IMR-90 (cell line): ENCODE results near the gene SIRPD.

ENCODE experiments used
- CEBPB ChIP-seq: IDR thresholded peaks from 2 replicates; pipeline ENCODE4 v1.6.1; 2012; ENCODE audit warnings: low read depth, low read length, improper control_type of control experiment
- MXI1 ChIP-seq: IDR thresholded peaks from 2 replicates; pipeline ENCODE4 v1.6.1; 2012; ENCODE audit warnings: low read depth, mild to moderate bottlenecking, low read length, moderate library complexity, borderline replicate concordance
- TF ChIP-seq, protein P1 (sequence below): fragments of 150-350 bp; IDR thresholded peaks from 2 replicates; pipeline ENCODE4 v1.6.1; 2017; ENCODE audit warnings: mild to moderate bottlenecking, antibody characterized with exemption, low read length, low read depth
- TF ChIP-seq, protein P2 (sequence below): conservative IDR thresholded peaks from 2 replicates; pipeline ENCODE4 v1.5.1; 2012; ENCODE audit warnings: mild to moderate bottlenecking, low read depth, low read length, improper control_type of control experiment

DNA sequence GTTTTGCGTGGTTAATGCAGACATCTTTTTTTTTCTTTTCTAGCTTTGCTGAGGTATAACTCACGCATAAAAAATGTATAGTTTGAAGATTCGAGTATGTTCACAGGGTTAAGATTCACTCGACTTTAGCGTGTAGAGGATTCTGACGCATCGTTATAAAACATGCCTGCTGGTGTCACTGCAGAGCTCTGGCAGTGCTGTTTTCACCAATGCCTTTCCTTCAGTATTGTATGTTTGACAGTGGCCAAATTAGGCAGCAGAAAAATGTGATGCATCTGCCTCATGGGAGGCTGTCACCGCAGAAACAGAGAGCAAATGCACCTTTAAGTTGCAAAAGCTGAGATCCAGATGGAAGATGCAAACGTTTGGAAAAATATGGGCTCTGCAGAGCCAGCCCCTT, 48.3 kb downstream of the SIRPD start:
- no peak for TF ChIP-seq MXI1
- no peak for TF ChIP-seq CEBPB
- TF ChIP-seq, protein P1, sequence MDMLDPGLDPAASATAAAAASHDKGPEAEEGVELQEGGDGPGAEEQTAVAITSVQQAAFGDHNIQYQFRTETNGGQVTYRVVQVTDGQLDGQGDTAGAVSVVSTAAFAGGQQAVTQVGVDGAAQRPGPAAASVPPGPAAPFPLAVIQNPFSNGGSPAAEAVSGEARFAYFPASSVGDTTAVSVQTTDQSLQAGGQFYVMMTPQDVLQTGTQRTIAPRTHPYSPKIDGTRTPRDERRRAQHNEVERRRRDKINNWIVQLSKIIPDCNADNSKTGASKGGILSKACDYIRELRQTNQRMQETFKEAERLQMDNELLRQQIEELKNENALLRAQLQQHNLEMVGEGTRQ = no peak
- TF ChIP-seq, protein P2, sequence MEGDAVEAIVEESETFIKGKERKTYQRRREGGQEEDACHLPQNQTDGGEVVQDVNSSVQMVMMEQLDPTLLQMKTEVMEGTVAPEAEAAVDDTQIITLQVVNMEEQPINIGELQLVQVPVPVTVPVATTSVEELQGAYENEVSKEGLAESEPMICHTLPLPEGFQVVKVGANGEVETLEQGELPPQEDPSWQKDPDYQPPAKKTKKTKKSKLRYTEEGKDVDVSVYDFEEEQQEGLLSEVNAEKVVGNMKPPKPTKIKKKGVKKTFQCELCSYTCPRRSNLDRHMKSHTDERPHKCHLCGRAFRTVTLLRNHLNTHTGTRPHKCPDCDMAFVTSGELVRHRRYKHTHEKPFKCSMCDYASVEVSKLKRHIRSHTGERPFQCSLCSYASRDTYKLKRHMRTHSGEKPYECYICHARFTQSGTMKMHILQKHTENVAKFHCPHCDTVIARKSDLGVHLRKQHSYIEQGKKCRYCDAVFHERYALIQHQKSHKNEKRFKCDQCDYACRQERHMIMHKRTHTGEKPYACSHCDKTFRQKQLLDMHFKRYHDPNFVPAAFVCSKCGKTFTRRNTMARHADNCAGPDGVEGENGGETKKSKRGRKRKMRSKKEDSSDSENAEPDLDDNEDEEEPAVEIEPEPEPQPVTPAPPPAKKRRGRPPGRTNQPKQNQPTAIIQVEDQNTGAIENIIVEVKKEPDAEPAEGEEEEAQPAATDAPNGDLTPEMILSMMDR = peak; percentile 36
